Natural killer cell (primary cell): Measurements from ENCODE around the gene GPC5. TPM values are rescaled to one million over a fixed set of nuclear protein-coding genes. Genes with fewer than 3 reads are reported as not detected.

ENCODE experiments used
- ATAC-seq, 3 donors: fragments of 150-1000 bp in 2 of 3; fragments of 200-7000 bp in 1 of 3; cut with Tn5 transposase; 1 replicate in 1 of 3; 2 replicates in 2 of 3; pipeline ENCODE4 v1.10.0; 2021; ENCODE audit warnings: mild to moderate bottlenecking in 2 of 3, moderate library complexity in 2 of 3
- DNase-seq, 2 donors: peaks; one replicate each; pipeline versions ENCODE4 v3.0.0 to v3.0.0-alpha.2; 2013 to 2021; ENCODE audit warnings: mixed read lengths in 1 of 2
- H3K27ac ChIP-seq: one replicate; pipeline ENCODE4 v1.5.1; 2013; ENCODE audit warnings: mild to moderate bottlenecking, low read length
- H3K27me3 ChIP-seq: one replicate; pipeline ENCODE4 v1.6.1; 2013; ENCODE audit warnings: low read length; ENCODE audit not compliant: control insufficient read depth, insufficient read depth
- H3K36me3 ChIP-seq: one replicate; pipeline ENCODE4 v1.6.1; 2013; ENCODE audit warnings: low read length; ENCODE audit not compliant: control insufficient read depth, insufficient read depth
- H3K4me1 ChIP-seq: one replicate; pipeline ENCODE4 v1.6.1; 2013; ENCODE audit warnings: low read length; ENCODE audit not compliant: control insufficient read depth, insufficient read depth
- H3K4me3 ChIP-seq: one replicate; pipeline ENCODE4 v1.5.1; 2013; ENCODE audit warnings: low read length
- H3K9me3 ChIP-seq: one replicate; pipeline ENCODE4 v1.6.1; 2013; ENCODE audit warnings: low read length; ENCODE audit not compliant: control insufficient read depth, insufficient read depth
- H3K27ac Mint-ChIP-seq, 2 donors: one replicate each; pipeline ENCODE4 v1.8.0; 2022; ENCODE audit warnings: mild to moderate bottlenecking in 2 of 2, mixed read lengths in 2 of 2, moderate library complexity in 1 of 2
- H3K27me3 Mint-ChIP-seq, 2 donors: one replicate each; pipeline ENCODE4 v1.8.0; 2022; ENCODE audit warnings: low read depth in 2 of 2, mixed read lengths in 2 of 2
- H3K36me3 Mint-ChIP-seq: one replicate; pipeline ENCODE4 v1.8.0; 2022; ENCODE audit warnings: mixed read lengths
- H3K4me1 Mint-ChIP-seq, 2 donors: one replicate each; pipeline ENCODE4 v1.8.0; 2022; ENCODE audit warnings: mixed read lengths in 2 of 2
- H3K4me3 Mint-ChIP-seq: one replicate; pipeline ENCODE4 v1.8.0; 2022; ENCODE audit warnings: mild to moderate bottlenecking, moderate library complexity, mixed read lengths
- H3K9me3 Mint-ChIP-seq, 2 donors: one replicate each; pipeline ENCODE4 v1.8.0; 2022; ENCODE audit warnings: mixed read lengths in 2 of 2
- WGBS: methylation state at CpG from one replicate; pipeline ENCODE4 v1.1.7; 2013; ENCODE audit warnings: missing lambda C conversion rate; ENCODE audit not compliant: insufficient coverage; 5-methylcytosine and 5-hydroxymethylcytosine counted together
- intact Hi-C: fragments of 100-400 bp; cut with micrococcal nuclease; formaldehyde crosslinking; loops from one replicate; pipeline ENCODE4 v1.14.2; 2022
- total RNA-seq, 4 donors: library from RNA; stranded (reverse); fragments of 120-200 nt in 1 of 4; gene quantifications; one replicate each; pipeline versions ENCODE4 v1.2.3 to v1.2.4, GENCODE V29; 2013 to 2022
- TF ChIP-seq, protein P1 (sequence below): fragments of 200-600 bp; IDR thresholded peaks from one replicate; pipeline ENCODE4 v1.8.0; 2022; ENCODE audit warnings: antibody characterized with exemption

The GPC5 gene
- total RNA-seq, 3 donors from 2014 or later (not counting 1 experiment from before 2014, with no cell fraction given), result not detected

DNA sequence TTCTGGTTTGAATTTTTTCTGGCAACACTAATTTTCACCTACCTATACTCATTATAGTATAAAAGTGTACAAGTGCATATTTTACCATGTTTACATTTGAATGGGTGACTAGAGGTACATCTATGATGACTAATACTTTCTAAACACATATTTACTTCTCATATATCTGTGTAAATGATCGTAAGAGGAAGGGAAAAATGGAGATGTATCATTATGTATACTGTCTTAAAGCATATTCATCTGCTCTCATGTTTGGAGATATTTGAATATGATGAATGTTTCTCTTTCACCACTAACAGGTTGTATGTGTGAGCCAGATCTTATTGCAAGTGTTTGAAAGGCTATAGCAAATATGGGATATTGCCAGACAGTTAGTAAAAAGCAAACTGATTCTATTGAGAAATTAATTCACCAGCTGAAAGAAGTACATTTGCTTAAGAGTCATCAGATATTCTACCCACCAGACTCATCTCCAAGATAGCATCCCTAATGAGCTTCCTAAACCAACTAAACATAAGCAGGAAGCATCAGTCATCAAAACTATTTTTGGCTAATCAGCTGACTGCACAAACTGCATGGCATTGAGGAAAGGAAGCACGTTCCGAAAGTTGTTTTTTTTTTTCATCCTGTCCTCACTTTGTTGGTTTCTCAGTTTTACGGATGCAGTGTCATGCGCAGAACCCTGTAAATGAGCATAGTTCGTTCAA lies 738.2 kb downstream of the GPC5 start:
- TF ChIP-seq, protein P1, sequence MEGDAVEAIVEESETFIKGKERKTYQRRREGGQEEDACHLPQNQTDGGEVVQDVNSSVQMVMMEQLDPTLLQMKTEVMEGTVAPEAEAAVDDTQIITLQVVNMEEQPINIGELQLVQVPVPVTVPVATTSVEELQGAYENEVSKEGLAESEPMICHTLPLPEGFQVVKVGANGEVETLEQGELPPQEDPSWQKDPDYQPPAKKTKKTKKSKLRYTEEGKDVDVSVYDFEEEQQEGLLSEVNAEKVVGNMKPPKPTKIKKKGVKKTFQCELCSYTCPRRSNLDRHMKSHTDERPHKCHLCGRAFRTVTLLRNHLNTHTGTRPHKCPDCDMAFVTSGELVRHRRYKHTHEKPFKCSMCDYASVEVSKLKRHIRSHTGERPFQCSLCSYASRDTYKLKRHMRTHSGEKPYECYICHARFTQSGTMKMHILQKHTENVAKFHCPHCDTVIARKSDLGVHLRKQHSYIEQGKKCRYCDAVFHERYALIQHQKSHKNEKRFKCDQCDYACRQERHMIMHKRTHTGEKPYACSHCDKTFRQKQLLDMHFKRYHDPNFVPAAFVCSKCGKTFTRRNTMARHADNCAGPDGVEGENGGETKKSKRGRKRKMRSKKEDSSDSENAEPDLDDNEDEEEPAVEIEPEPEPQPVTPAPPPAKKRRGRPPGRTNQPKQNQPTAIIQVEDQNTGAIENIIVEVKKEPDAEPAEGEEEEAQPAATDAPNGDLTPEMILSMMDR, result no peak
- DNase-seq (no peak), ATAC-seq (no peak)
- Histone ChIP-seq H3K36me3 (no peaks in the 10 kb centered on the region), H3K9me3 (no peaks in the 10 kb centered on the region), H3K27ac (no peak overlapping the region), H3K27me3 (no peaks in the 10 kb centered on the region), H3K4me3 (no peak overlapping the region), H3K4me1 (no peaks in the 10 kb centered on the region)
- intact Hi-C loops, result no loop called here
- H3K9me3 Mint-ChIP-seq, result peaks cover 13% of the 10 kb centered on the region in 2 donors
- 49% methylated on average over 5 of the region's 6 CpGs for WGBS
- no peak overlapping the region for H3K4me3 Mint-ChIP-seq
- H3K4me1 Mint-ChIP-seq, result no peaks in the 10 kb centered on the region
- no peak overlapping the region for H3K27ac Mint-ChIP-seq
- H3K36me3 Mint-ChIP-seq, result peaks cover 5% of the 10 kb centered on the region
- no peaks in the 10 kb centered on the region for H3K27me3 Mint-ChIP-seq

- no peak overlapping the region for H3K4me3 ChIP-seq
- ATAC-seq (no peak), DNase-seq (no peak)
- Mint-ChIP-seq H3K9me3 (peaks cover 13% of the 10 kb centered on the region in 2 donors), H3K36me3 (peaks cover 5% of the 10 kb centered on the region), H3K27me3 (no peaks in the 10 kb centered on the region), H3K27ac (no peak overlapping the region), H3K4me1 (no peaks in the 10 kb centered on the region), H3K4me3 (no peak overlapping the region)
- TF ChIP-seq, protein P1, result no peak
- H3K4me1 ChIP-seq, result no peaks in the 10 kb centered on the region
- 76% methylated on average over 3 of the region's 3 CpGs for WGBS
- no peaks in the 10 kb centered on the region for H3K9me3 ChIP-seq
- intact Hi-C loops, result no loop called here
- no peaks in the 10 kb centered on the region for H3K27me3 ChIP-seq
- no peaks in the 10 kb centered on the region for H3K36me3 ChIP-seq
- no peak overlapping the region for H3K27ac ChIP-seq
Observed at GRCh38 chr13:92137520-92137919, 739.1 kb downstream of the GPC5 start.

GRCh38 chr13:92143766-92144165 lies 745.3 kb downstream of the GPC5 start:
- H3K27me3 ChIP-seq, result no peaks in the 10 kb centered on the region
- DNase-seq, result no peak
- no peaks in the 10 kb centered on the region for H3K4me1 ChIP-seq
- ATAC-seq, result no peak
- H3K9me3 ChIP-seq, result no peaks in the 10 kb centered on the region
- Mint-ChIP-seq H3K4me1 (no peaks in the 10 kb centered on the region), H3K36me3 (no peaks in the 10 kb centered on the region), H3K4me3 (no peak overlapping the region), H3K9me3 (peaks cover 10 to 14% of the 10 kb centered on the region in 2 donors), H3K27me3 (no peaks in the 10 kb centered on the region), H3K27ac (no peak overlapping the region)
- no peak overlapping the region for H3K27ac ChIP-seq
- intact Hi-C loops, result no loop called here
- no peak overlapping the region for H3K4me3 ChIP-seq
- TF ChIP-seq, protein P1, result no peak
- no peaks in the 10 kb centered on the region for H3K36me3 ChIP-seq

DNA sequence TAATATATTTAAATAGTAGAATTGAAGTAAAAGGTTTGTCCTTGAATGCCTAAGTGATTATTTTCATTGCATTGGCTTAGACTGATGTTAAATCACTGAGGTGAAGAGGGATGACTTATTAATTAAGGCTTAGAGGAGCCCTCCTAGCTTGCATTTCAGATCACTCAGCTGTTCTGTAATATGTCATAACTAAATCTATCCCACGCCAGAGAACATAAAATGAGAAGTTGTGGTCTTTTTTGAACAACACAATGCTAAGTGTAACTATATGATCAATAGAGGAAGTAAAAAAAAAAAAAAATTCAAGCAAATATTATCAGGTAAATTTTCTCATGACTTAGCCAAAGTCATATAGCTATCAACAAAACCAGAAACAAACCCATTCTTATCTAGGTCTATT lies 752.2 kb downstream of the GPC5 start:
- Mint-ChIP-seq H3K36me3 (no peaks in the 10 kb centered on the region), H3K4me3 (no peak overlapping the region), H3K27me3 (no peaks in the 10 kb centered on the region), H3K9me3 (peaks cover 9 to 12% of the 10 kb centered on the region in 2 donors), H3K27ac (no peak overlapping the region), H3K4me1 (no peaks in the 10 kb centered on the region)
- TF ChIP-seq, protein P1, result no peak
- DNase-seq, result no peak
- Histone ChIP-seq H3K9me3 (no peaks in the 10 kb centered on the region), H3K4me1 (no peaks in the 10 kb centered on the region), H3K27ac (no peak overlapping the region), H3K36me3 (no peaks in the 10 kb centered on the region), H3K27me3 (no peaks in the 10 kb centered on the region), H3K4me3 (no peak overlapping the region)
- WGBS, result no CpG with 5 or more reads among the region's 1 CpG
- ATAC-seq, result no peak
- intact Hi-C loops, result no loop called here
